22Rv1 (cell line): ENCODE data around the gene EDN2.
A peak's percentile ranks its signal among the peaks of the same experiment; 100 is the strongest.

Source experiments
- H3K27ac ChIP-seq: fragments of 450-650 bp; 2 replicates; pipeline ENCODE4 v1.5.1; 2017
- ZFX ChIP-seq: fragments of 450-650 bp; IDR thresholded peaks from 2 replicates; pipeline ENCODE4 v1.6.1; 2017; ENCODE audit warnings: antibody characterized with exemption, borderline replicate concordance
- TF ChIP-seq, protein P1 (sequence below): fragments of 450-650 bp; IDR thresholded peaks from 2 replicates; pipeline ENCODE4 v1.5.1; 2017; ENCODE audit warnings: mild to moderate bottlenecking

The EDN2 gene

DNA sequence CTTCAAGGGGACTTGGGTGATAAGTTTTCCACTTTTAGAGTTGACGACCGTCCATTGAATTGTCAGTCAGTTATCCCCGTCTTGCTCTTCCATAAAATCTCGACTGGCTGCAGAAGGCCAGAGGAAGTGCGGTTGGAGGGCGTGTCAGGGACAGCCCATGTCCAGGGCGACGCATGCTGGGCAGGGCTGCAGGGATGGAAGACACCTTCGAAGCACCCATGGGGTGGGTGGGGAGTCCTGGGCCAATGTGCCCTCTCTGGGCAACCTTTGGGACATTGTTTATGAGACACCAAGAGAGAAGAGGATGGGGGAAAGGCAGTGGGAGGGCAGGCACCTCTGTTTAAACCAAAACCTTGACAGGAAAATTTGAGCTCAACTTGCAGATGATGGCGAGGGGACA is 38.6 kb upstream of the EDN2 start:
- TF ChIP-seq ZFX, result no peak
- TF ChIP-seq, protein P1, sequence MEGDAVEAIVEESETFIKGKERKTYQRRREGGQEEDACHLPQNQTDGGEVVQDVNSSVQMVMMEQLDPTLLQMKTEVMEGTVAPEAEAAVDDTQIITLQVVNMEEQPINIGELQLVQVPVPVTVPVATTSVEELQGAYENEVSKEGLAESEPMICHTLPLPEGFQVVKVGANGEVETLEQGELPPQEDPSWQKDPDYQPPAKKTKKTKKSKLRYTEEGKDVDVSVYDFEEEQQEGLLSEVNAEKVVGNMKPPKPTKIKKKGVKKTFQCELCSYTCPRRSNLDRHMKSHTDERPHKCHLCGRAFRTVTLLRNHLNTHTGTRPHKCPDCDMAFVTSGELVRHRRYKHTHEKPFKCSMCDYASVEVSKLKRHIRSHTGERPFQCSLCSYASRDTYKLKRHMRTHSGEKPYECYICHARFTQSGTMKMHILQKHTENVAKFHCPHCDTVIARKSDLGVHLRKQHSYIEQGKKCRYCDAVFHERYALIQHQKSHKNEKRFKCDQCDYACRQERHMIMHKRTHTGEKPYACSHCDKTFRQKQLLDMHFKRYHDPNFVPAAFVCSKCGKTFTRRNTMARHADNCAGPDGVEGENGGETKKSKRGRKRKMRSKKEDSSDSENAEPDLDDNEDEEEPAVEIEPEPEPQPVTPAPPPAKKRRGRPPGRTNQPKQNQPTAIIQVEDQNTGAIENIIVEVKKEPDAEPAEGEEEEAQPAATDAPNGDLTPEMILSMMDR, result no peak
- no peak overlapping the region for H3K27ac ChIP-seq

GRCh38 chr1:41521766-41522165 is 37.3 kb upstream of the EDN2 start:
- H3K27ac ChIP-seq, result no peak overlapping the region
- no peak for TF ChIP-seq ZFX
- TF ChIP-seq, protein P1, result no peak

DNA sequence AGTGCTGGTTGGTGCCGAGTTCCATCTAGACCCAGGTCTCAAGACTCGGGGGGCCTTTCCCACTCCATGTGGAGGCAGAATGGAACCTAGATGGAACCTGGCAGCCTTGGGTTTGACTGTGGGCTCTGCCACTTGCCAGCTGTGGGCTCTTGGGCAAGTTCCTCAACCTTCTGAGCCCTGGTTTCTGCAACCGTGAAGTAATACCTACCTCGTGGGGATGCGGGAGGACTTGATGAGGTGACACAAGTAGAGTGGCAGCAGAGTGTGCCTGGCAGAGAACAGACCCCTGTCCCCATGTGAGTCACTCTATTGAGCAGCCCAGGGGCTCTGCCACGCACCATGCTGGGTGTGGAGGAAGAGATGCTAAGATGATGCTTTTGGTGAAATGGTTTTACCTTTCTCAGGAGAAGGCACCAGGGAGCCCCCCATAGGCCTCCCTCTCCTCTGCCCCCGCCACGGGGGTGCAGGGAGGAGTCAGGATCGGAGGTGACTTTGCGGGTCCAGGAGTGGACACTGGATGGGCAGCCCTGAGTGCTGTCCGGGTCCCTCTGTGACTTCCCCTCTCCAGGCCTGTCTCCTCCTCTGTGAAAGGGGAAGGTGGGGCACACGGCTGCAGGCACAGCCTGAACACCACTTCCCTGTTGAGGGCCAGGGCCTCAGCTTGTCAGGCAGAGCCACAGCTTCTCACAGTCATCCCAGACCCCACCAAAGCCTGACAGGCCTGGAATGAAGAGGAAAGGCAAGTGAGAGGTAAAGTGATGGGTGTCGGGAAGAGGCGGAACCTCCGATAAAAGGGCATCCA is 36.7 kb upstream of the EDN2 start:
- TF ChIP-seq, protein P1, result no peak
- no peak for TF ChIP-seq ZFX
- H3K27ac ChIP-seq, result no peak overlapping the region

DNA sequence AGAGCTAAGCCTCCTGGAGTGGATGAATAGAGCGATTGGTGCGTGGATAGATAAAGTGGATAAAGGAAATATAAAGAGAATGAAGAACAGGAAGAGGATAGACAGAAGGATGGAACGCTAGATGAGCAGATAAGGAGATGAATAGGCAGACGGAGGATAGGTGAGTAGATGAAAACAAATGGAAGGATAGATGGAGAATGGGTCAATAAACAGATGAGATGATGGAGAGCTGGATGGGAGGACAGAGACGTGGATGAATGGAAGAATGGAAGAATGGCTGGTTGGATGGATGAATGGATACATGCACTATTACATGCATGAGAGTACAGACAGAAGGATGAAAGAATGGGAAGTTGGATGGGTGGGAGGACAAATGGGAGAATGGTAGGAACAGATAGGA is 35.2 kb upstream of the EDN2 start:
- no peak overlapping the region for H3K27ac ChIP-seq
- no peak for TF ChIP-seq ZFX
- TF ChIP-seq, protein P1, result no peak

GRCh38 chr1:41518471-41518870 is 34.0 kb upstream of the EDN2 start:
- TF ChIP-seq ZFX, result no peak
- TF ChIP-seq, protein P1, result no peak
- H3K27ac ChIP-seq, result no peak overlapping the region

DNA sequence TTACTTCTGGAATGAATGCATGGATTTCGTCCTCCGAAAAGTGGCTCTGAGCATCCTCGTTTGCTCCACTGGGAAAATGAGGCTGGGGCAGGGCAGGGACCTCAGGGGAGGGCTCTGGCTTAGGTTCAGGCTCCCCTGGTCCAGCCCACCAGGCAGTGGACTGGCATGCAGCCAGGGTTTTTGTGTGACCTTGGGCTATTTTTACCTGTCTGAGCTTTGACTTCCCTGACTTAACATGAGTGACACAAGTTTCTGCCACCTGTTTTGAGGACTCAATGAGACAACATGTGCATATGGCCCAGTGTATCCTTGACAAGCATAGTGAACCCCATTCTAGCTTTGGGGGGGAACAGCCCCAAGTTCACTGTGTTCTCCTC is 32.6 kb upstream of the EDN2 start:
- TF ChIP-seq ZFX, result no peak
- TF ChIP-seq, protein P1, result no peak
- no peak overlapping the region for H3K27ac ChIP-seq

GRCh38 chr1:41516168-41517061 is 31.9 kb upstream of the EDN2 start:
- H3K27ac ChIP-seq, result peak overlapping the region; percentile 89
- TF ChIP-seq, protein P1, result peak; percentile 95
- TF ChIP-seq ZFX, result no peak
